Muscle layer of colon (tissue), 2 donors: Measurements from ENCODE around the gene AOX1.

ENCODE experiments used
- H3K27ac ChIP-seq: one replicate; pipeline ENCODE4 v1.7.0; 2013; ENCODE audit warnings: low read depth, mild to moderate bottlenecking, low read length, moderate library complexity
- H3K27me3 ChIP-seq, 2 donors: one replicate each; pipeline ENCODE4 v1.7.0; 2013; ENCODE audit warnings: low read length in 2 of 2, mild to moderate bottlenecking in 2 of 2; ENCODE audit not compliant: insufficient read depth in 2 of 2, control insufficient read depth in 1 of 2
- H3K36me3 ChIP-seq: one replicate; pipeline ENCODE4 v1.7.0; 2013; ENCODE audit warnings: mild to moderate bottlenecking, low read length; ENCODE audit not compliant: insufficient read depth
- H3K4me1 ChIP-seq: one replicate; pipeline ENCODE4 v1.7.0; 2013; ENCODE audit warnings: mild to moderate bottlenecking, low read length; ENCODE audit not compliant: insufficient read depth
- H3K4me3 ChIP-seq, 2 donors: one replicate each; pipeline ENCODE4 v1.7.0; 2013; ENCODE audit warnings: low read length in 2 of 2, low read depth in 1 of 2, mild to moderate bottlenecking in 1 of 2, moderate library complexity in 1 of 2
- H3K9ac ChIP-seq: one replicate; pipeline ENCODE4 v1.7.0; 2013; ENCODE audit warnings: low read length
- H3K9me3 ChIP-seq: one replicate; pipeline ENCODE4 v1.7.0; 2013; ENCODE audit warnings: mild to moderate bottlenecking, low read length
- donor health status: abdominal sarcoma.
- donor health status: Adenocarcinoma of cecum.

Gene AOX1

DNA sequence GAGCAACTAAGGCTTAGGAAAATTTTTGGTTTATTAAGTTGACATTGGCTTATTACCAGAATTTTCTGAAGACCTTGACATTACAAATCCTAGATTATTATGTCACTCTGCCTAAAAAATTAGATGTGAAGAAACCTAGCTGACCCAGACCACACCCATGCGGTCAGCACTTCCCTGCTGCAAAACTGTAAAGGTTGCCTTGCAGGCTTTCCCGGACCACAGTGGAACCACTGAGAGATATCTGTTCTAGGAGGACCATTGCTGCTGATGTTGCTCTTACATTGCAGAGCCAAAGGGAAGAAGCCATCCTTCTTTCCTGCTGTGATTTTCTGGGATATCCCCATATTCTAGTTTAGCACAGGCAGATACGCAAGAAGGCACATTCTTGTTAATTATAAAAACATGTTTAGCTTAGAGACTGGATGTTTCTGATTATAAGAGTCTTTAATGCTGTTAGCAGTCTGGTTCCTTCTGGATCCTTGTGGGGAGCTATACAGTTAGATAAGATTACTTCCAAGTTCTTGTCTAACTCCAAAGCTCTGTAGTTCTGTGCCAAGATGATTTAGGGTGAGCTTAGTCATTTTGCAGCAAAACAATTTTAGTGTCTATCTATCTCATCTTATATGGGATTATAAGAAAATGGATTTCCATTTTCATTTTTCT, 70.2 kb downstream of the AOX1 start:
- Histone ChIP-seq H3K9ac (no peak overlapping the region), H3K4me3 (no peak overlapping the region), H3K27me3 (no peaks in the 10 kb centered on the region), H3K9me3 (no peaks in the 10 kb centered on the region), H3K36me3 (no peaks in the 10 kb centered on the region), H3K4me1 (no peaks in the 10 kb centered on the region), H3K27ac (no peak overlapping the region)

DNA sequence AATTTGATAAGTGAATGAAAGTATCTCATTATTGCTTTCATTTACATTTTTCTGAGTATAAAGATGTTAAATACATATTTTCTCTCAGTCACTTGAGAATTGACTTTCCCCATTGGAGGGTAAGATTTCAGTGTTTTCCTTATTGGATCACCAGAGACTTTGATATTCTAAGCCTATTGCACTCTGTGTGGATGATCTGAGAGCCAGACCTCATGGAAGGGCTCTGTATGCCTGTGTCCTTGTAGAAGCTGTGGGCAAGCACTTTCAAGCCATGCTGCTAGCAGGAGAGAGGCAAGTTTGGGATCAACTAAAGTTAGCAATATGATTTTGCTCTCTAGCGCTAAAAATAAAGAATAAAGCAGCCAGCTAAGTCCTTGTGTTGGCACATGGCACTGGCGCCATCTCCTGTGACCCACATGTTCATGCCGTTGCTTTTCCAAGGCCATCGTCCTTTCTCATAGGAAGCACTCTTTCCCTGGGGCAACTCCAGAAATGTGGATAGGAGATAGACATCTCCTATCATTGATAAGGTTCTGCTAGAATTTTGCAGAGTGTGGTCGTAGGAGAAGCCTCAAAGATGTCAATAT, 72.6 kb downstream of the AOX1 start:
- Histone ChIP-seq H3K9ac (no peak overlapping the region), H3K9me3 (no peaks in the 10 kb centered on the region), H3K4me1 (no peaks in the 10 kb centered on the region), H3K4me3 (no peak overlapping the region), H3K36me3 (no peaks in the 10 kb centered on the region), H3K27ac (no peak overlapping the region), H3K27me3 (no peaks in the 10 kb centered on the region)

DNA sequence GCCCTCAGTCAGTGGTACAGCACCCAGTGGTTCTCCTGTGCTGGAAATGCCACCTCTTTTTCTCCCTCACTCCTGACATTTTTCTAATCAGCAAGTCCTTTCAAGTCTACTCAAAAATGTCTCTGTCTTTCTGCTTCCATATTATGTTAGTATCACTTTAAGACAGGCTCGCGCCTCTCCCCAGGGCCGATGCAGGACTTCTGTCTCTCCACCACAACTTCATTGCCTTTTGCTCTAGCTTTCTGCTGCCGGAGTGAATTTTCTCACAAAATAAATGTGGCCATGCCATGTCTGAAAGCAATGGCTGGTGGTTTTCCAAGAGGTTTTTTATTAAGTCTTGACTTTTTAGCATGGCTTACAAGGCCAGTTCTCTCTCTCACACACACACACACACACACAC, 73.6 kb downstream of the AOX1 start:
- no peaks in the 10 kb centered on the region for H3K9me3 ChIP-seq
- H3K9ac ChIP-seq: no peak overlapping the region
- no peak overlapping the region for H3K4me3 ChIP-seq
- no peak overlapping the region for H3K27ac ChIP-seq
- H3K27me3 ChIP-seq: no peaks in the 10 kb centered on the region
- H3K4me1 ChIP-seq: no peaks in the 10 kb centered on the region
- no peaks in the 10 kb centered on the region for H3K36me3 ChIP-seq

DNA sequence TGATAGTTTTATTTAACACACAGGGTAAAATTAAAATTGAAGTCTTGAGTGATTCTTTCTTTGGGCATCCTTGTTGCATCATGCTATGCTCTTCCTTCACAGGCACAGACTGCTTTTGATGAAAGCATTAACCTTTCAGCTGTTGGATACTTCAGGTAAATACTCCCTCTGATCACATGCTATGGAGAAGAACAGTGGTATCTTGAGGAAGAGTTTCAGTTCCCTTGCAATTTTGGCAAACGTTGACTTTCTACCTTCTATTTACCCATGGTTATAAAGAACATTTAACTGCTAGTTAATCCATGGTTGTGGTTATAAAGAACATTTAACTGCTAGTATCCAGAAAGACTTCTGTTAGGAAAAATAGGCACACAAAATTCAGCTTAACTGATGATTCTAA, 75.7 kb downstream of the AOX1 start:
- no peaks in the 10 kb centered on the region for H3K27me3 ChIP-seq
- no peak overlapping the region for H3K4me3 ChIP-seq
- H3K36me3 ChIP-seq: no peaks in the 10 kb centered on the region
- no peaks in the 10 kb centered on the region for H3K9me3 ChIP-seq
- no peak overlapping the region for H3K27ac ChIP-seq
- no peaks in the 10 kb centered on the region for H3K4me1 ChIP-seq
- H3K9ac ChIP-seq: no peak overlapping the region

- no peak overlapping the region for H3K4me3 ChIP-seq
- no peaks in the 10 kb centered on the region for H3K27me3 ChIP-seq
- no peaks in the 10 kb centered on the region for H3K4me1 ChIP-seq
- no peaks in the 10 kb centered on the region for H3K9me3 ChIP-seq
- no peak overlapping the region for H3K27ac ChIP-seq
- no peaks in the 10 kb centered on the region for H3K36me3 ChIP-seq
- H3K9ac ChIP-seq: no peak overlapping the region
These were observed 76.9 kb downstream of the AOX1 start for GRCh38 chr2:200662727-200663126.

DNA sequence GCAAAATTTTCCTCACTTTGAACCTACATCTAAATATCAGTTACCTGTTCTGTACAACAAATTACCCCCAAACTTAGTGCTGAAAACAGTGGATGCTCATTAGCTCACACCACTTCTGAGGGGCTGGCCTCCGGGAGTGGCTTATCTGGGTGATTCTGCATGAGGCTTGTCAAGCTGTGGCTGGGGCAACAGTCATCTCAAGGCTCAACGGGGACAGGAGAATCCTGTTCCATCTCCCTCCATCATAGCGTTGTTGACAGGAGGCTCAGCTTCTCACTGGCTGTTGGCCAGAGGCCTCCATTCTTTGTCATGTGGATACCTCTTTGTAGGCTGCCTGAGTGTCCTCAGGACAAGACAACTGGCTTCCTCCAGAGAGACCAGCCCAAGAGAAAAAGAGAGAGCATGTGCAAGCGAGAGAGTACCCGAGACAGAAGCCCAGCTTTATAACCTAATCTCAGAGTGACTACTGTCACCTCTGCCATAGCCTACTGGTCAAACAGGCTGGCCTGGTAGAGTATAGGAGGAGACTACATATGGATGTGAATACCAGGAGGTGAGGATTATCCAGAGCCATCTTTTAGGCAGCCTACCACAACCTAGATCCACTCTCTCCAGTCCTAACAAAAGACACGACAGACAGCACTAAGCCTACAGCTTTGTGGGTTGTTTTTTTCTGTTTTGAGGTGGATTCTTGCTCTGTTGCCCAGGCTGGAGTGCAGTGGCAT, 79.1 kb downstream of the AOX1 start:
- H3K9ac ChIP-seq: no peak overlapping the region
- no peaks in the 10 kb centered on the region for H3K9me3 ChIP-seq
- no peaks in the 10 kb centered on the region for H3K27me3 ChIP-seq
- no peak overlapping the region for H3K27ac ChIP-seq
- no peaks in the 10 kb centered on the region for H3K36me3 ChIP-seq
- H3K4me1 ChIP-seq: no peaks in the 10 kb centered on the region
- no peak overlapping the region for H3K4me3 ChIP-seq

GRCh38 chr2:200665626-200666453, 80.0 kb downstream of the AOX1 start:
- Histone ChIP-seq H3K36me3 (no peaks in the 10 kb centered on the region), H3K9ac (no peak overlapping the region), H3K9me3 (no peaks in the 10 kb centered on the region), H3K27me3 (no peaks in the 10 kb centered on the region), H3K4me1 (no peaks in the 10 kb centered on the region), H3K27ac (no peak overlapping the region), H3K4me3 (no peak overlapping the region)

GRCh38 chr2:200667413-200667812, 81.6 kb downstream of the AOX1 start:
- no peaks in the 10 kb centered on the region for H3K27me3 ChIP-seq
- no peaks in the 10 kb centered on the region for H3K9me3 ChIP-seq

GRCh38 chr2:200668478-200668877, 82.7 kb downstream of the AOX1 start:
- H3K4me3 ChIP-seq: no peak overlapping the region
- H3K9ac ChIP-seq: no peak overlapping the region
- H3K27ac ChIP-seq: no peak overlapping the region
- no peaks in the 10 kb centered on the region for H3K9me3 ChIP-seq
- H3K36me3 ChIP-seq: no peaks in the 10 kb centered on the region
- H3K27me3 ChIP-seq: no peaks in the 10 kb centered on the region
- no peaks in the 10 kb centered on the region for H3K4me1 ChIP-seq

More at GRCh38 chr2:200667413-200667812, 81.6 kb downstream of the AOX1 start:
- Histone ChIP-seq H3K27ac (no peak overlapping the region), H3K4me1 (no peaks in the 10 kb centered on the region), H3K9ac (no peak overlapping the region), H3K4me3 (no peak overlapping the region), H3K36me3 (no peaks in the 10 kb centered on the region)

GRCh38 chr2:200669308-200669707, 83.5 kb downstream of the AOX1 start:
- no peaks in the 10 kb centered on the region for H3K36me3 ChIP-seq
- no peak overlapping the region for H3K27ac ChIP-seq
- no peaks in the 10 kb centered on the region for H3K9me3 ChIP-seq
- no peaks in the 10 kb centered on the region for H3K27me3 ChIP-seq
- no peak overlapping the region for H3K4me3 ChIP-seq
- H3K9ac ChIP-seq: no peak overlapping the region
- no peaks in the 10 kb centered on the region for H3K4me1 ChIP-seq

- Histone ChIP-seq H3K9me3 (no peaks in the 10 kb centered on the region), H3K4me1 (no peaks in the 10 kb centered on the region), H3K4me3 (no peak overlapping the region), H3K9ac (no peak overlapping the region), H3K36me3 (no peaks in the 10 kb centered on the region), H3K27ac (no peak overlapping the region), H3K27me3 (no peaks in the 10 kb centered on the region)
These were observed 84.5 kb downstream of the AOX1 start for GRCh38 chr2:200670313-200670712.
